Activated CD8-positive, alpha-beta T cell treated with anti-CD3 and anti-CD28 coated beads for 36 hours (primary cell): ENCODE results near the gene THUMPD2. TPM values are rescaled to one million over a fixed set of nuclear protein-coding genes. Genes with fewer than 3 reads are reported as not detected.
A peak's percentile ranks its signal among the peaks of the same experiment; 100 is the strongest.

ENCODE experiments used
- ATAC-seq: fragments of 200-7000 bp; cut with Tn5 transposase; one replicate; pipeline ENCODE4 v1.10.0; 2021; ENCODE audit warnings: mild to moderate bottlenecking, moderate library complexity
- CTCF ChIA-PET: fragments of 350-600 bp; sonication (Branson Sonifier 250); formaldehyde crosslinking; loops from one replicate; lab custom pipeline; 2021; ENCODE audit warnings: antibody characterized with exemption; lab: Charles Lee
- POLR2A ChIA-PET: fragments of 350-600 bp; sonication (Branson Sonifier 250); formaldehyde crosslinking; loops from one replicate; lab custom pipeline; 2021; ENCODE audit warnings: antibody characterized with exemption; lab: Charles Lee
- DNase-seq: peaks from one replicate; pipeline ENCODE4 v3.0.0-alpha.2; 2020
- H3K27ac Mint-ChIP-seq: one replicate; pipeline ENCODE4 v1.8.0; 2021; ENCODE audit warnings: mild to moderate bottlenecking, mixed read lengths
- H3K27me3 Mint-ChIP-seq: one replicate; pipeline ENCODE4 v1.8.0; 2021; ENCODE audit warnings: mixed read lengths
- H3K36me3 Mint-ChIP-seq: one replicate; pipeline ENCODE4 v1.8.0; 2021; ENCODE audit warnings: low read depth, mixed read lengths
- H3K4me1 Mint-ChIP-seq: one replicate; pipeline ENCODE4 v1.8.0; 2021; ENCODE audit warnings: low read depth, mixed read lengths
- H3K4me3 Mint-ChIP-seq: one replicate; pipeline ENCODE4 v1.8.0; 2021; ENCODE audit warnings: mild to moderate bottlenecking, moderate library complexity, mixed read lengths
- H3K9me3 Mint-ChIP-seq: one replicate; pipeline ENCODE4 v1.8.0; 2021; ENCODE audit warnings: mixed read lengths
- intact Hi-C: fragments of 100-400 bp; cut with micrococcal nuclease; formaldehyde crosslinking; loops from one replicate; pipeline ENCODE4 v1.10.0; 2022
- total RNA-seq, 2 experiments: library from RNA; stranded (reverse); gene quantifications; one replicate each; pipeline ENCODE4 v1.2.3, GENCODE V29; 2021
- TF ChIP-seq, protein P1 (sequence below): fragments of 200-600 bp; IDR thresholded peaks from one replicate; pipeline ENCODE4 v1.8.0; 2022; ENCODE audit warnings: antibody characterized with exemption, mild to moderate bottlenecking

The THUMPD2 gene
- total RNA-seq, 2 experiments from 2014 or later: 16.9 to 18.1 TPM

DNA sequence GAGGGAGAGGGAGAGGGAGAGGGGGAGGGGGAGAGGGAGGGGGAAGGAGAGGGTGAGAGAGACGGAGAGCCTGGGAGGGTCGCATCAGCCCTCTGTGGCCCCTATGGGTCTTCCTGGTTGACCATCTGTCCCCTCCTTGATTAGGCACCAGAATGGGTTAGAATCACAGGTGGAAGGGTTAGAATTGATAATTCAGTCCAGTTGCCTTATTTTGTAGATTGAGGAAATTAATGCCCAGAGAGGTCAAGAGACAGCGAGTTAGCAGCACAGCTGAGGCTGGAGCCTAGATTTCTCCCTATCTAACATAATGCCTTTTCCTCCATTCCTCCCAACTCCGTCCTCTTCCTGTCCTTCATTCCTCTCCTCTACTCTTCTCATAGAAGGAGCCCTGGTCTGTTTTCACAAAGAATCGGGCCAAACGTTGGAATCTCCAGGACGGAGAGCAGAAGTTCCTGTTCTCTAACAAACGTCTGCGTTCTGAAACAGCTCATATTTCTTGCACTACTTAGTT, 338 bp upstream of the THUMPD2 start:
- POLR2A ChIA-PET: no interaction called here
- ATAC-seq: no peak
- H3K9me3 Mint-ChIP-seq: no peaks in the 10 kb centered on the region
- no peaks in the 10 kb centered on the region for H3K27me3 Mint-ChIP-seq
- CTCF ChIA-PET: no interaction called here
- no peak for DNase-seq
- peaks cover 28% of the 10 kb centered on the region for H3K36me3 Mint-ChIP-seq
- TF ChIP-seq, protein P1, sequence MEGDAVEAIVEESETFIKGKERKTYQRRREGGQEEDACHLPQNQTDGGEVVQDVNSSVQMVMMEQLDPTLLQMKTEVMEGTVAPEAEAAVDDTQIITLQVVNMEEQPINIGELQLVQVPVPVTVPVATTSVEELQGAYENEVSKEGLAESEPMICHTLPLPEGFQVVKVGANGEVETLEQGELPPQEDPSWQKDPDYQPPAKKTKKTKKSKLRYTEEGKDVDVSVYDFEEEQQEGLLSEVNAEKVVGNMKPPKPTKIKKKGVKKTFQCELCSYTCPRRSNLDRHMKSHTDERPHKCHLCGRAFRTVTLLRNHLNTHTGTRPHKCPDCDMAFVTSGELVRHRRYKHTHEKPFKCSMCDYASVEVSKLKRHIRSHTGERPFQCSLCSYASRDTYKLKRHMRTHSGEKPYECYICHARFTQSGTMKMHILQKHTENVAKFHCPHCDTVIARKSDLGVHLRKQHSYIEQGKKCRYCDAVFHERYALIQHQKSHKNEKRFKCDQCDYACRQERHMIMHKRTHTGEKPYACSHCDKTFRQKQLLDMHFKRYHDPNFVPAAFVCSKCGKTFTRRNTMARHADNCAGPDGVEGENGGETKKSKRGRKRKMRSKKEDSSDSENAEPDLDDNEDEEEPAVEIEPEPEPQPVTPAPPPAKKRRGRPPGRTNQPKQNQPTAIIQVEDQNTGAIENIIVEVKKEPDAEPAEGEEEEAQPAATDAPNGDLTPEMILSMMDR: no peak
- H3K4me1 Mint-ChIP-seq: peaks cover 52% of the 10 kb centered on the region
- peak overlapping the region; percentile 80 for H3K27ac Mint-ChIP-seq
- peak overlapping the region; percentile 96 for H3K4me3 Mint-ChIP-seq
- intact Hi-C loops: no loop called here

DNA sequence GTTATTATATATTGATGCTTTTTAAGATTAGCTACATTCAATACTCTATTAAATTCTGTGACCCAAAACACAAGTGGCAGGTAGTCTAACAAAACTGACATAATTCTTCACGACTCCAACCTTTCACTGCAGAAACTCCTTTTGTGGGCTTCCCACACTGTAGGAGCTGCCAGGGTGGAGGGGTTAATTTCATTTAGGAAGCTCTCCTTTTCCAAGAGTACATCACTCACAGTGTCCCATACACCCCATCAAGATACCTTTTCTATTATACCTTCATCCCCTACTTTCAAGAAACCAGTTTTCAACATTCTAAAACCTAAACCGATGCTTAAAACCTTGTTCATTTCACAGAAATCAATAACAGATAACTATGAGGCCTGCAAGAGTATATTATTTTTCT, 825 bp downstream of the THUMPD2 start:
- TF ChIP-seq, protein P1: no peak
- Mint-ChIP-seq H3K4me1 (peaks cover 58% of the 10 kb centered on the region), H3K27me3 (no peaks in the 10 kb centered on the region), H3K36me3 (peaks cover 28% of the 10 kb centered on the region), H3K9me3 (no peaks in the 10 kb centered on the region), H3K27ac (peak overlapping the region; percentile 91), H3K4me3 (peak overlapping the region; percentile 96)
- intact Hi-C loops: no loop called here
- ChIA-PET CTCF (no interaction called here), POLR2A (interaction anchor here (0.7 kb wide), 1 partner anchor 339 kb away, joined by 3 read pairs; no protein-coding TSS in a partner anchor)
- no peak for DNase-seq
- ATAC-seq: no peak

DNA sequence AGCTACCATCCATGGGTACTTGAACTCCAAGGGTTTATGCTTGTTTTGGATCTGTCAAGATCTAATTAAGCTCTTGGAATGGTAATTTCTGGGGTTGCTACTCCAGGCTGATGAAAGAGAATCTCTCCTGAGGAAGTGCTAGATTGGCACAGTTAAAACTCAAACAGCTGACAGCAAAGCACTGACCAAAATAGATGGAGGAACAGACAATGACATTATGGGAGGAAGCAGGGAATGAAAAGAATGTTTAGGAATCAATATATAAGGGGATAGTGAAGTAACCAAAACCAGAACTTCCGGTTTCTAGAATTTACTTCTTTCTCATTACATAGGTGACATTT, 6.3 kb downstream of the THUMPD2 start:
- Mint-ChIP-seq H3K36me3 (peaks cover 38% of the 10 kb centered on the region), H3K27me3 (no peaks in the 10 kb centered on the region), H3K27ac (peak overlapping the region; percentile 51), H3K4me1 (peaks cover 54% of the 10 kb centered on the region), H3K9me3 (no peaks in the 10 kb centered on the region), H3K4me3 (no peak overlapping the region)
- ATAC-seq (no peak), DNase-seq (no peak)
- TF ChIP-seq, protein P1: no peak
- intact Hi-C loops: no loop called here
- POLR2A ChIA-PET: no interaction called here
- CTCF ChIA-PET: no interaction called here

DNA sequence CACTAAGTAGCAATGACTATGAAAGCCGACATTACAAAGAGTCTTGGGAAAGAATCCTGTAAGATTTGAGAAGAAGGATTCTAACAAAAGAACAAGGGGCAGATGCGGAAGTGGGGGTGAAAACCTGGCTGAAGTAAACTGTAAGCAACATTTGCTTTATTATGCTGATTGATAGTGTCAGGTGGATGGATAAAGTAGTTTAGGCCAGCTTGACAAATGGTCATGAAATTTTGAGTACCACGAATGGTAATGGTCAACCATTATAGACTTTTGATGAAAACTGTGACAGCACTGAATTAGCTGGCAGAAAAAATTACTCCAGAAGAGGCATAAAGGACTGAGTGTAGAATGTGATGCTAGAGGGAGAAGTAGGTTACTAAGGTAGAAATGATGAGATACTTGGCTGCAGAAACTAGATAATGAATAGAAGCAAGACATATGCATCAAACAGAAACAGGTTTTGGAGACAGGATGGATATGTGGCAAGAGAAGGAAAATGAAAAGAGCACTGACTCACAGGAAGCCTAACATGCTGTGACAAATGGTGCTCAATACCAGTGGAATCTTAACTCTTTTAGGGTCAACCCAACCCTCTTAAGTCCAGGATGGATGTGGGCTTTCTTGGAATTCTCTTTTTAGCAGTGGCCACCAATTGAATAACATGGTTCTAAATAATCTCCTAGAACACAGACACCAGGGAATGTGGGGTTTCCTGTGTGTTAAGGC, 6.8 kb downstream of the THUMPD2 start:
- DNase-seq (no peak), ATAC-seq (peak; percentile 81)
- no peaks in the 10 kb centered on the region for H3K27me3 Mint-ChIP-seq
- H3K4me3 Mint-ChIP-seq: no peak overlapping the region
- POLR2A ChIA-PET: no interaction called here
- TF ChIP-seq, protein P1: no peak
- CTCF ChIA-PET: no interaction called here
- intact Hi-C loops: no loop called here
- H3K9me3 Mint-ChIP-seq: no peaks in the 10 kb centered on the region
- H3K4me1 Mint-ChIP-seq: peaks cover 48% of the 10 kb centered on the region
- H3K36me3 Mint-ChIP-seq: peaks cover 33% of the 10 kb centered on the region
- H3K27ac Mint-ChIP-seq: peak overlapping the region; percentile 43

DNA sequence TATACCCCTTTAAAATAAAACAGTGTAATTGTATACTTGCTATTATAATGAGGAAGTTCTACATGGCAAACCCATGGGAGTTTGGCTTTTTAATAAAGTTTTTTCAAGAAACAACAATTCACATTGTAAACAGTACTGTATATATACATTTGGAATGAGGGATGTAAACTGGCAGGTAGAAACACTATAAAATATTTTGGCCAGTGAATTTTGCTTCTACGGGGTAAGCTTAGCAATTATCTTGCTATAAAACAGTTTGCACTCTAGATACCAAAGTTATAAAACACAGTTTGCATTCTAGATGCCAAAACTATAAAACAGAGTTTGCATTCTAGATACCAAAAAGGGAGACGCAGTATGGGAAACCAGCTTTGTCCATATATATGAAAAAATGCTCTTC, 16.6 kb downstream of the THUMPD2 start:
- intact Hi-C loops: no loop called here
- POLR2A ChIA-PET: no interaction called here
- no peak overlapping the region for H3K4me3 Mint-ChIP-seq
- CTCF ChIA-PET: no interaction called here
- TF ChIP-seq, protein P1: no peak
- H3K36me3 Mint-ChIP-seq: peaks cover 69% of the 10 kb centered on the region
- ATAC-seq (no peak), DNase-seq (no peak)
- no peak overlapping the region for H3K27ac Mint-ChIP-seq
- no peaks in the 10 kb centered on the region for H3K9me3 Mint-ChIP-seq
- peaks cover 7% of the 10 kb centered on the region for H3K4me1 Mint-ChIP-seq
- H3K27me3 Mint-ChIP-seq: no peaks in the 10 kb centered on the region
